ENCODE data around the gene AGAP1. TPM values are rescaled to one million over a fixed set of nuclear protein-coding genes. Genes with fewer than 3 reads are reported as not detected.

The AGAP1 gene
- total RNA-seq, 1 donor from 2014 or later, result 33.4 TPM

DNA sequence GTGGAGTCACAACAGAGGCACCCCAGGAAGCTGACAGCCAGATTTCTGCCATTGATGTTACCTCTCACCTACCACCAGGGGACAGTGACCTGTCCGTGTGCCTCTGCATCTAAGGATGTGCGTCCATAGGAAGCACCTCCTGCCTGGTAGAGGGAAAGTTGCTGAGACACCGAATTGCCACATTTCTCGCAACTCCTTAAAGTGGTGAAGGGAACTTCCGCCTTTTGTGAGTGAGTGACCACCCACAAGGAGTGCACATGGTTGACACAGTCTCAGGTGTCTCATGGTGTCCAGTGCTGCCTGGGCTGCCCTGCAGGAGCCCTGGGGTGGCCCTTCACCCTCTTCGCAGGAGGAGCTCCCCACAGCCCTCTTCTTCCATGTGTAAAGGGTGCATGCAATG, 472.6 kb downstream of the AGAP1 start:
- H3K27me3 ChIP-seq, result no peaks in the 10 kb centered on the region
- ATAC-seq (no peak), DNase-seq (no peak)
- H3K27ac ChIP-seq, result no peak overlapping the region
- H3K4me1 ChIP-seq, result no peaks in the 10 kb centered on the region
- H3K4me3 ChIP-seq, result no peak overlapping the region
- TF ChIP-seq, protein P1, sequence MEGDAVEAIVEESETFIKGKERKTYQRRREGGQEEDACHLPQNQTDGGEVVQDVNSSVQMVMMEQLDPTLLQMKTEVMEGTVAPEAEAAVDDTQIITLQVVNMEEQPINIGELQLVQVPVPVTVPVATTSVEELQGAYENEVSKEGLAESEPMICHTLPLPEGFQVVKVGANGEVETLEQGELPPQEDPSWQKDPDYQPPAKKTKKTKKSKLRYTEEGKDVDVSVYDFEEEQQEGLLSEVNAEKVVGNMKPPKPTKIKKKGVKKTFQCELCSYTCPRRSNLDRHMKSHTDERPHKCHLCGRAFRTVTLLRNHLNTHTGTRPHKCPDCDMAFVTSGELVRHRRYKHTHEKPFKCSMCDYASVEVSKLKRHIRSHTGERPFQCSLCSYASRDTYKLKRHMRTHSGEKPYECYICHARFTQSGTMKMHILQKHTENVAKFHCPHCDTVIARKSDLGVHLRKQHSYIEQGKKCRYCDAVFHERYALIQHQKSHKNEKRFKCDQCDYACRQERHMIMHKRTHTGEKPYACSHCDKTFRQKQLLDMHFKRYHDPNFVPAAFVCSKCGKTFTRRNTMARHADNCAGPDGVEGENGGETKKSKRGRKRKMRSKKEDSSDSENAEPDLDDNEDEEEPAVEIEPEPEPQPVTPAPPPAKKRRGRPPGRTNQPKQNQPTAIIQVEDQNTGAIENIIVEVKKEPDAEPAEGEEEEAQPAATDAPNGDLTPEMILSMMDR (IDR thresholded peaks at IDR 0.05), result no peak
- intact Hi-C loops (cut with DNase I), result no loop called here
- no peaks in the 10 kb centered on the region for H3K9me3 ChIP-seq
- peaks cover 7% of the 10 kb centered on the region for H3K36me3 ChIP-seq

DNA sequence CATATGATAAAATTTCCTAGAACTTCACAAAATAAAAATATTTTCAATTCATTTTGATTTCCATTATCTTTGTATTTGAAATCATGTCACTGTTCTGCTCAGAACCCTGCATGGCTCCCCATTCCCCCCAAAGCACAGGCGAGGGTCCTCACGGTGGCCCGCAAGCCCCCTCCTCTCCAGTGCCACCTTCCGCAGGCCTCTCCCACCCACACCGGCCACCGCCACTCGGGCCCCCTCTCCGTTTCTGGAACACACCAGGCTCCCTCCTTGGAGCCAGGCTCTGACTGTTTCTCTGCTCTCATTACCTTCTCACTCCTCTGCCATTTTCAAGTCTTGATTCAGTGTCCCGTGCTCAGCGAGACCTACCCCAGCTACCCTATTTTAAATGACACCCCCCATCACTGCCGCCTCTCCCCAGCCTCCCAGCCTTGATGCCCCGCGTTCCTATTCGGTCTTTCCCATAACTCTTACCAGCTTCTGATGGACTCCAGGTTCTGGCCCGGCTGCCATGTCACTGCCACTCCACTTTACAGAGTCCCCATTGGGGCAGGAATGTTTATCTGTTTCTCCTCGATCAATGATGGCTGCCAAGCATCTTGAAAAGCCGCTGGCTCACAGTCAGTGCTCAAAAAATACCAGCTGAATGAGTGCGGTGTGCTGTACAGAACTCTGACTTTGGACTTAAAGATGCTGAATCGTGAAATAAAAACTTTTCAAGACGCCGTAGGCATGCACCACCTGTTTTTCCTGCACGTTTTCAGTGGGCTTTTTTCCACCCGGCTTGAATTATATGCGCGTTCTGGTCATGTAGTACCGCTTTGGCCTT, 473.3 kb downstream of the AGAP1 start:
- H3K4me3 ChIP-seq, result no peak overlapping the region
- no peaks in the 10 kb centered on the region for H3K9me3 ChIP-seq
- ATAC-seq, result no peak
- no peaks in the 10 kb centered on the region for H3K4me1 ChIP-seq
- H3K27ac ChIP-seq, result no peak overlapping the region
- peaks cover 7% of the 10 kb centered on the region for H3K36me3 ChIP-seq
- DNase-seq, result no peak
- intact Hi-C loops (cut with DNase I), result no loop called here
- TF ChIP-seq, protein P1 (IDR thresholded peaks at IDR 0.05), result no peak
- no peaks in the 10 kb centered on the region for H3K27me3 ChIP-seq

DNA sequence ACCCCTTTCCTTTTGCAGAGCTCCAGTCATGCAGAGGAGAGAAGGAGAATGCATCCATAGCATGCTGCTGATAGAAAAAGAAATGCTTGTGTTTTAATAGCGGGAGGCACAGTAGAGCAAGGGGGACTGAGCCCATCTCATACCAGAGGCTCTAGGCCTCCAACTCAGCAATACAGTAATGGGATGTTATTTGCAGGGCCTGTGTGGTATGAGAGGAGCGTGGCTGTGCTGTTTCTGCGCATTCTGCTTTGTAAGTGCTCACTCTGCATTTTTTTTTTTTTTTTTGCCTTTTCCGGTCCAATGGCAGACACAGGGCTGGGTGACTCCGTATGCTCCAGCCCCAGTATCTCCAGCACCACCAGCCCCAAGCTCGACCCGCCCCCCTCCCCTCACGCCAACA, 474.3 kb downstream of the AGAP1 start:
- DNase-seq, result no peak
- intact Hi-C loops (cut with DNase I), result no loop called here
- H3K4me3 ChIP-seq, result no peak overlapping the region
- no peak for ATAC-seq
- no peaks in the 10 kb centered on the region for H3K27me3 ChIP-seq
- no peak overlapping the region for H3K27ac ChIP-seq
- H3K9me3 ChIP-seq, result no peaks in the 10 kb centered on the region
- H3K36me3 ChIP-seq, result peaks cover 7% of the 10 kb centered on the region
- no peaks in the 10 kb centered on the region for H3K4me1 ChIP-seq
- TF ChIP-seq, protein P1 (IDR thresholded peaks at IDR 0.05), result no peak

DNA sequence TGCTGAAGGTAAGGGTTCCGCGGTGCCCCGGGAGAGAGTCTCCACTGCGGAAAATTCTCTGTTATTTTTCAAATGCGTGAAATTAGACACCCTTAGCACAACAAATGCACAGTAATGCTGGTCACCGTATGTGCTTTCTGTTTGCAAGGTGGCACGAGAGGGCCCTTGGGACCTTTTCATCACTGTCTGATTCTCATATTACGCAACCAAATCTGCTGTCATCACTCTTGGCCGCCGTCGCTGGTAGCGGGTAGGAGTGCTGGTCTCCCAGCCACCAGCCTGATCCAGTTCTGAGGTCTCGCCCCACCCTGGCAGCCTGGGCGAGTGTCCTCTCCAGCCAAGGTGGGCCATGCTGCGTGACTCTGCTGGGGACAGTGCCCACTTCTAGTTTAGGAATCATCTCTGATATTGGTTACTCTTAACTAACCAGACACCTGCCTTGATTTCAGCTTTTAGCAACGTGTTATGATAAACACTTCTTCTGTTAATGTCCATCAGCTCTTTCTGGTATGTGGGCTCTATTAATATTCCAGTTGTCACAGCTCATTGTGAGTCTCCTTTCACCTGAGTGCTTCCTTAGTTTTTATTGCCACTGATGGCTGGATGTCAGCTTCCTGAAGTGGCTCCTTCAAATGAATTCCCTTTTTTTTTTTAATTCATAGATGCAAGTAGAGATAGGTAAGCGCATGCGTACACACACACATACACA, 474.9 kb downstream of the AGAP1 start:
- H3K27ac ChIP-seq, result no peak overlapping the region
- intact Hi-C loops (cut with DNase I), result no loop called here
- H3K9me3 ChIP-seq, result no peaks in the 10 kb centered on the region
- ATAC-seq, result no peak
- no peak for DNase-seq
- H3K4me1 ChIP-seq, result no peaks in the 10 kb centered on the region
- peaks cover 7% of the 10 kb centered on the region for H3K36me3 ChIP-seq
- H3K27me3 ChIP-seq, result no peaks in the 10 kb centered on the region
- H3K4me3 ChIP-seq, result no peak overlapping the region
- TF ChIP-seq, protein P1 (IDR thresholded peaks at IDR 0.05), result no peak

- TF ChIP-seq, protein P1 (IDR thresholded peaks at IDR 0.05), result no peak
- intact Hi-C loops (cut with DNase I), result no loop called here
- H3K27ac ChIP-seq, result no peak overlapping the region
- H3K4me3 ChIP-seq, result no peak overlapping the region
- peaks cover 15% of the 10 kb centered on the region for H3K36me3 ChIP-seq
- H3K27me3 ChIP-seq, result no peaks in the 10 kb centered on the region
- ATAC-seq (no peak), DNase-seq (no peak)
- no peaks in the 10 kb centered on the region for H3K4me1 ChIP-seq
- H3K9me3 ChIP-seq, result no peaks in the 10 kb centered on the region
Measured at GRCh38 chr2:235970204-235971040, 476.6 kb downstream of the AGAP1 start.
